Lower lobe of right lung (tissue), 2 donors: ENCODE measurements around the gene ETV6. TPM values are rescaled to one million over a fixed set of nuclear protein-coding genes. Genes with fewer than 3 reads are reported as not detected.

Source experiments
- ATAC-seq, 2 donors: fragments of 200-7000 bp; cut with Tn5 transposase; one replicate each; pipeline ENCODE4 v1.9.1; 2020 to 2022; ENCODE audit warnings: mild to moderate bottlenecking in 2 of 2, moderate library complexity in 2 of 2
- DNase-seq: peaks from one replicate; pipeline ENCODE4 v3.0.0-alpha.2; 2020
- H3K27ac ChIP-seq: fragments of 200-600 bp; one replicate; pipeline ENCODE4 v1.8.0; 2022
- H3K27me3 ChIP-seq: fragments of 200-600 bp; one replicate; pipeline ENCODE4 v1.8.0; 2022; ENCODE audit warnings: low read depth
- H3K36me3 ChIP-seq: fragments of 200-600 bp; one replicate; pipeline ENCODE4 v1.8.0; 2022; ENCODE audit warnings: mild to moderate bottlenecking
- H3K4me1 ChIP-seq: fragments of 200-600 bp; one replicate; pipeline ENCODE4 v1.8.0; 2022
- H3K4me3 ChIP-seq: fragments of 200-600 bp; one replicate; pipeline ENCODE4 v1.8.0; 2022; ENCODE audit warnings: mild to moderate bottlenecking
- H3K9me3 ChIP-seq: fragments of 200-600 bp; one replicate; pipeline ENCODE4 v1.8.0; 2022
- CTCF ChIP-seq: fragments of 200-600 bp; IDR thresholded peaks from one replicate; pipeline ENCODE4 v1.8.0; 2022; ENCODE audit warnings: antibody characterized with exemption, mild to moderate bottlenecking
- intact Hi-C: fragments of 100-400 bp; cut with DNase I; formaldehyde crosslinking; loops from one replicate; pipeline ENCODE4 v1.11.0; 2022
- total RNA-seq: library from RNA; stranded (reverse); fragmentation: NEBNext Ultra II Directional; extraction: Animal tissue kit (Norgen Biotek cat#: 25700); gene quantifications from one replicate; pipeline ENCODE4 v1.2.1, GENCODE V29; 2021
- donor health status: DM: no; HTN: yes; CAD: no; lungs with severe emphysema.

The ETV6 gene
- total RNA-seq, 1 donor from 2014 or later, result 48.4 TPM

GRCh38 chr12:11633968-11634367, 15.5 kb upstream of the ETV6 start:
- no peaks in the 10 kb centered on the region for H3K4me1 ChIP-seq
- peaks cover 9% of the 10 kb centered on the region for H3K9me3 ChIP-seq
- no peak overlapping the region for H3K4me3 ChIP-seq
- H3K36me3 ChIP-seq, result no peaks in the 10 kb centered on the region
- ATAC-seq, result no peak
- intact Hi-C loops, result no loop called here
- no peaks in the 10 kb centered on the region for H3K27me3 ChIP-seq
- no peak for DNase-seq
- no peak overlapping the region for H3K27ac ChIP-seq
- TF ChIP-seq CTCF, result no peak

GRCh38 chr12:11635341-11635740, 14.1 kb upstream of the ETV6 start:
- Histone ChIP-seq H3K4me1 (no peaks in the 10 kb centered on the region), H3K27ac (no peak overlapping the region), H3K27me3 (no peaks in the 10 kb centered on the region), H3K9me3 (peaks cover 9% of the 10 kb centered on the region), H3K36me3 (no peaks in the 10 kb centered on the region), H3K4me3 (no peak overlapping the region)
- no peak for DNase-seq
- no peak for ATAC-seq
- TF ChIP-seq CTCF, result no peak
- intact Hi-C loops, result no loop called here

DNA sequence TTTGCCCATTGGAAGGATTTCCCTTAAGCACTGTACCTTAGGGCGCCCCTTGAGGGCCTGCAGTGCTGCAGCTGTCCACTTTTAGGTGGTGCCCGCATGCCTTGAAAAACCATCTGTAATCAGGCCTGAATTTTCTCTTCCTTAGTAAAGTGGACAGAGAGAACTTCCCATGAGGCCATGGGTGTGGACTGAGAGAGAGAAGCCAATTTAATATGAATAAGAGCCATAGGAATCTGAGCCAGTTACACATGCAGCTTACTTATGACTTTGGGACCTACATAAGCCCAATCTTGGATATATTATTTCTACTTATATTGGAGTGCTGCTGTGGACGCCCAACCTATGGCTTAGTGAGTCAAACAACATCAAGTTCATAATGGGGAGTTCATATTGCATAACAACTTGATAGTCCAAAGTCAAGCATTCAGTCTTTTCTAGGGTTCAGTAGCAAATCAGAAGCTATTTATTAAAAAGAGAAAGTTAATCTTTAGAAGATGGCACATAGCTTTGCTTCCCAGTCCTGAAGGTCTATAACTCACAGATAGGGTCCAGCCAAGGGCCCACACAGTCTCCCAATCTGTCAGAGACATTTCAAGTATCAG, 11.1 kb upstream of the ETV6 start:
- no peak for TF ChIP-seq CTCF
- Histone ChIP-seq H3K27me3 (no peaks in the 10 kb centered on the region), H3K36me3 (no peaks in the 10 kb centered on the region), H3K4me3 (no peak overlapping the region), H3K9me3 (peaks cover 9% of the 10 kb centered on the region), H3K27ac (no peak overlapping the region), H3K4me1 (no peaks in the 10 kb centered on the region)
- no peak for DNase-seq
- intact Hi-C loops, result no loop called here
- no peak for ATAC-seq

GRCh38 chr12:11639454-11639853, 10.0 kb upstream of the ETV6 start:
- no peaks in the 10 kb centered on the region for H3K36me3 ChIP-seq
- TF ChIP-seq CTCF, result no peak
- no peaks in the 10 kb centered on the region for H3K4me1 ChIP-seq
- DNase-seq (no peak), ATAC-seq (no peak)
- intact Hi-C loops, result no loop called here
- peaks cover 9% of the 10 kb centered on the region for H3K9me3 ChIP-seq
- H3K27me3 ChIP-seq, result no peaks in the 10 kb centered on the region
- no peak overlapping the region for H3K4me3 ChIP-seq
- no peak overlapping the region for H3K27ac ChIP-seq

DNA sequence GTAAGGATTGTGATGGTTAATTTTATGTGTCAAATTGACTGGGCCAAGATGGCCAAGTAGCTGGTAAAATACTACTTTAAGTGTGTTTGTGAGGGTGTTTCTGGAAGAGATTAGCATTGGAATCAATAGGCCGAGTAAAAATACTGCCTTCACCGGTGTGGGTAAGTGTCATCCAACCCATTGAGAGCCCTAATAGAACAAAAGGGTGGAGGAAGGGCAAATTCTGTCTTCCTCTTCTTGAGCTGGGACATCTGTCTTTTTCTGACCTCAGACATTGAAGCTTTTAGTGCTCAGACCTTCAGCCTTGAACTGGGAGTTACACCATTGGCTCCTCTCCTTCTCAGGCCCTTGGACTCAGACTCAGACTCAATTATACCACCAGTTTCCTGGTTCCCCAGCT, 8.0 kb upstream of the ETV6 start:
- H3K27me3 ChIP-seq, result no peaks in the 10 kb centered on the region
- ATAC-seq (no peak), DNase-seq (no peak)
- intact Hi-C loops, result no loop called here
- H3K4me1 ChIP-seq, result no peaks in the 10 kb centered on the region
- no peak overlapping the region for H3K4me3 ChIP-seq
- no peaks in the 10 kb centered on the region for H3K36me3 ChIP-seq
- no peak for TF ChIP-seq CTCF
- no peak overlapping the region for H3K27ac ChIP-seq
- H3K9me3 ChIP-seq, result no peaks in the 10 kb centered on the region

DNA sequence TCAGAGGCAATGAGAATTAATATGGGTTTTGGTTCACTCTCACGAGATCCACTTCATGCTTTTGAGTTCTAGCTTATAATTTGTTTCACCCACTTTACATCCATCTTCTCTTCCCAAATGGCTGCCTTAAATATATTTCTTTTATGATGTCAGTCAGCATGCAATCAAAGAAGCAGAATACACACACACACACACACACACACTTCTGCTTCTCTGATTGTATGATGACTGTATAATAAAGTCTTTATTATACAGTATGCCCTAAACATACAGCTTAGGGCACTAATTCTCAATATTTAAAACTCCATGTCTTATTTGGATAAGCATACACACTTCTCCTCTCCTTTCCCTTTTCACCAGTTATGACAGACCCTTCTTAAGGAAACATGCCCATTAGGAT, 6.7 kb upstream of the ETV6 start:
- ATAC-seq (no peak), DNase-seq (no peak)
- no peaks in the 10 kb centered on the region for H3K9me3 ChIP-seq
- TF ChIP-seq CTCF, result no peak
- no peak overlapping the region for H3K4me3 ChIP-seq
- H3K36me3 ChIP-seq, result no peaks in the 10 kb centered on the region
- no peak overlapping the region for H3K27ac ChIP-seq
- intact Hi-C loops, result no loop called here
- no peaks in the 10 kb centered on the region for H3K4me1 ChIP-seq
- H3K27me3 ChIP-seq, result no peaks in the 10 kb centered on the region
